ENCODE data around the gene DBH. TPM values are rescaled to one million over a fixed set of nuclear protein-coding genes. Genes with fewer than 3 reads are reported as not detected.

Gene DBH
- total RNA-seq, 1 donor from 2014 or later: not detected

DNA sequence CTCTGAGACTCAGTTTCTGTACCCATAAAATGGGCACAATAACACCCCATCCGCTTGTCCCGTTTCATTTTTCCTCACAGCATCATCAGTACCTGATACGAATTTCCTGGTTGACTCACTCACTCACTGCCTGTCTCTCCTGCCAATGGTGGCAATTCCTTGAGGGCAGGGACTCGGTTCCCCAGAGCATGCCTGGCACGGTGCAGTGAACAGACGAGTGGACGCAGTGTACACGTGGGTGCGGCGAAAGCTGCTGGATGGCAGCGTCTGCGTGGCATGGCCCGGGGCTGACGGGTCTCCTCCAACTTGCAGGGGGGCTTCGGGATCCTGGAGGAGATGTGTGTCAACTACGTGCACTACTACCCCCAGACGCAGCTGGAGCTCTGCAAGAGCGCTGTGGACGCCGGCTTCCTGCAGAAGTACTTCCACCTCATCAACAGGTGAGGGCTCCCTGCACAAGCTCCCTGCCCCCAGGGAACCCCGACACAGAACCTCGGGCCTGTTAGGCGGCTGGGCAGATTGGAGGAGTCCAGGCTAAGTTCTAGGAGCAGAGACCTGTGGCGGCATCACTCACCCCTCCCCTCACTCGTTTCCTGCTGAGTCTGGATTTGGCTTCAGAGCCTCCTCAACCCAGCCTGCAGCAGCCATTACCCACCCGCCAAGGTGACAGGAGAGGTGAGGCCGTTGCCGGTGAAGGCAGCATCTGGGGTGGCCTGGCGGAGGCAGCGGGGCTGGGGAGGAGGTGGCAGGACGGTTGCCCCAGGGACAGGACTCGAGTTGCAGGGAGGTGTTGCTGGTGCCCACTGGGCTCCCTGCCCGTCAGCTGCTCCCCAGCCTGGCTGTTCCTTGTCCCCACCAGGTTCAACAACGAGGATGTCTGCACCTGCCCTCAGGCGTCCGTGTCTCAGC is 20.3 kb downstream of the DBH start:
- no peak overlapping the region for H3K4me3 ChIP-seq (ENCODE audit: low read depth, low read length)
- DNase-seq (ENCODE audit: low read depth): no peak
- TF ChIP-seq, protein P1, sequence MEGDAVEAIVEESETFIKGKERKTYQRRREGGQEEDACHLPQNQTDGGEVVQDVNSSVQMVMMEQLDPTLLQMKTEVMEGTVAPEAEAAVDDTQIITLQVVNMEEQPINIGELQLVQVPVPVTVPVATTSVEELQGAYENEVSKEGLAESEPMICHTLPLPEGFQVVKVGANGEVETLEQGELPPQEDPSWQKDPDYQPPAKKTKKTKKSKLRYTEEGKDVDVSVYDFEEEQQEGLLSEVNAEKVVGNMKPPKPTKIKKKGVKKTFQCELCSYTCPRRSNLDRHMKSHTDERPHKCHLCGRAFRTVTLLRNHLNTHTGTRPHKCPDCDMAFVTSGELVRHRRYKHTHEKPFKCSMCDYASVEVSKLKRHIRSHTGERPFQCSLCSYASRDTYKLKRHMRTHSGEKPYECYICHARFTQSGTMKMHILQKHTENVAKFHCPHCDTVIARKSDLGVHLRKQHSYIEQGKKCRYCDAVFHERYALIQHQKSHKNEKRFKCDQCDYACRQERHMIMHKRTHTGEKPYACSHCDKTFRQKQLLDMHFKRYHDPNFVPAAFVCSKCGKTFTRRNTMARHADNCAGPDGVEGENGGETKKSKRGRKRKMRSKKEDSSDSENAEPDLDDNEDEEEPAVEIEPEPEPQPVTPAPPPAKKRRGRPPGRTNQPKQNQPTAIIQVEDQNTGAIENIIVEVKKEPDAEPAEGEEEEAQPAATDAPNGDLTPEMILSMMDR (conservative IDR thresholded peaks at IDR 0.05; ENCODE audit: low read depth, low read length): no peak

DNA sequence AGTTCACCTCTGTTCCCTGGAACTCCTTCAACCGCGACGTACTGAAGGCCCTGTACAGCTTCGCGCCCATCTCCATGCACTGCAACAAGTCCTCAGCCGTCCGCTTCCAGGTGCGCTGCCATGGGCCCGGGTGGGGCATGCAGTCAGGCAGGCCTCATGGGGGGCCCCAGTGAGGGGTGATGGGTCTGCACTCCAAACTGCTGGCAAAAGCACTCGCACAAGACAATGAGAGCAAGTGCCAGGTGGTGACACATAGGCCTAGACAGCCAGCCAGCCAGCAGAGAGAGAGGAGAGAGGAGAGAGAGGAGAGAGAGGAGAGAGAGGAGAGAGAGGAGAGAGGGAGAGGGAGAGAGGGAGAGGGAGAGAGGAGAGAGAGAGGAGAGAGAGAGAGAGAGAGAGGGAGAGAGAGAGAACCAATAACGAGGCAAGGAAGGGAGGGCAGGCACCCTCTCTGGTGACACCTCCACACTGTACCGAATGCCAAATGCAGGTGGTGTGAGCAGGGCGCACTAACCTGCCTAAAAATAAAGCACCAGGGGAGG is 21.0 kb downstream of the DBH start:
- TF ChIP-seq, protein P1 (conservative IDR thresholded peaks at IDR 0.05; ENCODE audit: low read depth, low read length): no peak
- DNase-seq (ENCODE audit: low read depth): no peak
- H3K4me3 ChIP-seq (ENCODE audit: low read depth, low read length): no peak overlapping the region

GRCh38 chr9:133658442-133659431 is 22.6 kb downstream of the DBH start:
- DNase-seq (ENCODE audit: low read depth): no peak
- H3K4me3 ChIP-seq (ENCODE audit: low read depth, low read length): peak overlapping the region; percentile 3
- TF ChIP-seq, protein P1 (conservative IDR thresholded peaks at IDR 0.05; ENCODE audit: low read depth, low read length): no peak

DNA sequence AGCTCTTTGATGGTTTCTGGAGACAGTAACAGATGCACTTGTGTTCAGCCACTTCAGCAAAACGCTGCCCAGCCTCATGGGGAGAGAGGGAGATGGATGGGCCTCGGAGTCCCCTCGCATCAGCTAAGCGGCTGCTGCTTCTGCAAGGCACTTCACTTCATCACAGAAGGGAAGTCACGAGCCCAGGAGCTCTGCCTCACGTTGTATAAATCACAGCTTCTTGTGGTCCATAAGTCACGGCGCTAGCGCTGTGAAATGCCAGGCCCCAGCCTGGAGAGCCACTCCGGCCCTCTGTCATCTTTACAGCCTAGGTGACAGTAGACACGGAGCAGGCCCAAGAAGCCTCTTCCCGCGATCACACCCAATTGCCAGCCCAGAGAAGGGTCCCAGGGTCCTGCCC is 23.4 kb downstream of the DBH start:
- no peak overlapping the region for H3K4me3 ChIP-seq (ENCODE audit: low read depth, low read length)
- TF ChIP-seq, protein P1 (conservative IDR thresholded peaks at IDR 0.05; ENCODE audit: low read depth, low read length): no peak
- DNase-seq (ENCODE audit: low read depth): no peak

GRCh38 chr9:133661846-133662540 is 25.8 kb downstream of the DBH start:
- no peak overlapping the region for H3K4me3 ChIP-seq (ENCODE audit: low read depth, low read length)
- TF ChIP-seq, protein P1 (conservative IDR thresholded peaks at IDR 0.05; ENCODE audit: low read depth, low read length): no peak
- DNase-seq (ENCODE audit: low read depth): no peak
